Osteoblast (primary cell): ENCODE data around the gene CCR3. TPM values are rescaled to one million over a fixed set of nuclear protein-coding genes. Genes with fewer than 3 reads are reported as not detected.

Experiments used
- DNase-seq: peaks from one replicate; pipeline ENCODE4 v3.0.0; 2011; ENCODE audit warnings: low spot score, mixed read lengths; ENCODE audit not compliant: insufficient read length; ENCODE audit errors: missing footprints
- H2AFZ ChIP-seq: 2 replicates; pipeline ENCODE4 v1.6.0; 2011; ENCODE audit warnings: mild to moderate bottlenecking, low read length
- H3K27ac ChIP-seq: 2 replicates; pipeline ENCODE4 v1.5.1; 2011; ENCODE audit warnings: mild to moderate bottlenecking, low read depth, low read length, moderate library complexity
- H3K27me3 ChIP-seq: 2 replicates; pipeline ENCODE4 v1.6.0; 2012; ENCODE audit warnings: mild to moderate bottlenecking, control low read depth, inconsistent platforms, low read length, moderate library complexity; ENCODE audit not compliant: insufficient read depth
- H3K36me3 ChIP-seq: 2 replicates; pipeline ENCODE4 v1.5.1; 2011; ENCODE audit warnings: mild to moderate bottlenecking, low read length, control low read depth, moderate library complexity; ENCODE audit not compliant: insufficient read depth
- H3K4me1 ChIP-seq: 2 replicates; pipeline ENCODE4 v1.5.1; 2011; ENCODE audit warnings: mild to moderate bottlenecking, low read length, control low read depth, moderate library complexity; ENCODE audit not compliant: insufficient read depth
- H3K4me2 ChIP-seq: 2 replicates; pipeline ENCODE4 v1.6.0; 2011; ENCODE audit warnings: mild to moderate bottlenecking, low read length; ENCODE audit not compliant: insufficient read depth
- H3K4me3 ChIP-seq: fragments of 200-600 bp; sonication (generic); 3 replicates; pipeline ENCODE4 v1.5.1; 2012; ENCODE audit warnings: mild to moderate bottlenecking, low read length, inconsistent platforms; ENCODE audit not compliant: insufficient read depth
- H3K79me2 ChIP-seq: 2 replicates; pipeline ENCODE4 v1.6.0; 2012; ENCODE audit warnings: mild to moderate bottlenecking, low read length, control low read depth, inconsistent platforms; ENCODE audit not compliant: insufficient read depth
- H3K9me3 ChIP-seq: 2 replicates; pipeline ENCODE4 v1.5.1; 2011; ENCODE audit warnings: low read depth, low read length, control low read depth
- H4K20me1 ChIP-seq: 2 replicates; pipeline ENCODE4 v1.6.0; 2012; ENCODE audit warnings: mild to moderate bottlenecking, low read length, control low read depth; ENCODE audit not compliant: insufficient read depth
- CTCF ChIP-seq: IDR thresholded peaks from 2 replicates; pipeline ENCODE4 v1.5.1; 2011; ENCODE audit warnings: mild to moderate bottlenecking, low read depth, low read length, moderate library complexity; ENCODE audit errors: extremely low read depth
- total RNA-seq: library from RNA; depleted of rRNA; stranded (reverse); fragments of >200 nt; gene quantifications from 2 replicates; pipeline ENCODE4 v1.2.3, GENCODE V29; 2012

CCR3 gene
- total RNA-seq, 1 donor = not detected

GRCh38 chr3:46238386-46238785, 3.9 kb upstream of the CCR3 start:
- TF ChIP-seq CTCF = no peak
- Histone ChIP-seq H2AFZ (no peak overlapping the region), H3K9me3 (no peaks in the 10 kb centered on the region), H3K27me3 (peaks cover 38% of the 10 kb centered on the region), H3K79me2 (no peaks in the 10 kb centered on the region), H3K4me1 (no peaks in the 10 kb centered on the region), H4K20me1 (no peaks in the 10 kb centered on the region), H3K4me3 (no peak overlapping the region), H3K36me3 (no peaks in the 10 kb centered on the region), H3K4me2 (no peak overlapping the region), H3K27ac (no peak overlapping the region)
- DNase-seq = no peak

GRCh38 chr3:46239301-46239938, 2.8 kb upstream of the CCR3 start:
- no peak for DNase-seq
- no peaks in the 10 kb centered on the region for H3K4me1 ChIP-seq
- no peak overlapping the region for H3K27ac ChIP-seq
- no peak overlapping the region for H2AFZ ChIP-seq
- H3K4me2 ChIP-seq = no peak overlapping the region
- no peaks in the 10 kb centered on the region for H3K79me2 ChIP-seq
- H3K36me3 ChIP-seq = no peaks in the 10 kb centered on the region
- H3K27me3 ChIP-seq = peaks cover 31% of the 10 kb centered on the region
- H3K4me3 ChIP-seq = no peak overlapping the region
- no peaks in the 10 kb centered on the region for H3K9me3 ChIP-seq
- no peaks in the 10 kb centered on the region for H4K20me1 ChIP-seq
- no peak for TF ChIP-seq CTCF

GRCh38 chr3:46239952-46240351, 2.3 kb upstream of the CCR3 start:
- no peaks in the 10 kb centered on the region for H3K79me2 ChIP-seq
- H3K4me2 ChIP-seq = no peak overlapping the region
- no peak overlapping the region for H3K27ac ChIP-seq
- no peaks in the 10 kb centered on the region for H3K36me3 ChIP-seq
- no peak overlapping the region for H2AFZ ChIP-seq
- DNase-seq = no peak
- no peaks in the 10 kb centered on the region for H3K4me1 ChIP-seq
- no peak overlapping the region for H3K4me3 ChIP-seq
- TF ChIP-seq CTCF = no peak
- H3K27me3 ChIP-seq = peaks cover 28% of the 10 kb centered on the region
- no peaks in the 10 kb centered on the region for H3K9me3 ChIP-seq
- H4K20me1 ChIP-seq = no peaks in the 10 kb centered on the region

- no peaks in the 10 kb centered on the region for H3K4me1 ChIP-seq
- H3K27ac ChIP-seq = no peak overlapping the region
- H3K9me3 ChIP-seq = no peaks in the 10 kb centered on the region
- no peak overlapping the region for H3K4me3 ChIP-seq
- H3K79me2 ChIP-seq = no peaks in the 10 kb centered on the region
- no peak for TF ChIP-seq CTCF
- no peaks in the 10 kb centered on the region for H4K20me1 ChIP-seq
- no peak for DNase-seq
- no peak overlapping the region for H2AFZ ChIP-seq
- H3K36me3 ChIP-seq = no peaks in the 10 kb centered on the region
- H3K27me3 ChIP-seq = peaks cover 11% of the 10 kb centered on the region
- no peak overlapping the region for H3K4me2 ChIP-seq
These were observed 1.3 kb downstream of the CCR3 start for GRCh38 chr3:46243560-46243959.
